ENCODE data around the gene ZIC1. TPM values are rescaled to one million over a fixed set of nuclear protein-coding genes. Genes with fewer than 3 reads are reported as not detected.

ZIC1 gene
- total RNA-seq, 2 donors from 2014 or later: not detected

DNA sequence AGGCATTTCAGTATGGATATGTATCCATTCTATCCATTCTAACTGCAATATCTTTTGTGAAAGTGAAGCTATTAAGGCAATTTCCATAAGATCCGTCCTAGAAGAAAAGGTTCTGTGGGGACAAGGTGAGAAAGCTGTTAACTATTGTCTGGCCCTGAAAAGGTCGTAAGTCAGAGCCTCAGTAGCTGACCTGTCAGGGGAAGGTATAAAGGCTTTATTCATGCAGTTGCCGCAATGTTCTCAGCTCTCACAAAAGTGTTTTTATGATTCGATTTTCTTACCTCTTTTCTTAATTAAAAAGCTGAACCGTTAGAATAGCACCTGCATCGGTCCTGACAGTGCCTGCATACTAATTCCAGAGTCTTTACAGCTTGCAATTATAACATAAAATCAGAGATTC, 27.6 kb upstream of the ZIC1 start:
- Histone ChIP-seq H3K9ac (ENCODE audit: extremely low read depth, low read length, poor library complexity, severe bottlenecking) (no peak overlapping the region), H3K36me3 (ENCODE audit: control insufficient read depth, insufficient read depth, low read length) (no peaks in the 10 kb centered on the region), H3K9me3 (ENCODE audit: control insufficient read depth, low read length) (no peaks in the 10 kb centered on the region), H3K27me3 (ENCODE audit: control insufficient read depth, insufficient read depth, low read length, poor library complexity, severe bottlenecking) (peaks cover 100% of the 10 kb centered on the region), H3K4me3 (ENCODE audit: low read length) (no peak overlapping the region), H3K4me1 (ENCODE audit: control insufficient read depth, insufficient read depth, low read length) (no peaks in the 10 kb centered on the region), H3K27ac (ENCODE audit: low read depth, low read length) (no peak overlapping the region)
- Mint-ChIP-seq H3K36me3 (ENCODE audit: low read depth) (no peaks in the 10 kb centered on the region), H3K4me1 (peaks cover 31% of the 10 kb centered on the region), H3K27me3 (ENCODE audit: insufficient read depth) (peaks cover 99% of the 10 kb centered on the region), H3K4me3 (no peak overlapping the region), H3K9me3 (no peaks in the 10 kb centered on the region), H3K27ac (no peak overlapping the region)
- 36 to 55% methylated on average over 6 of the region's 6 CpGs for WGBS, 2 experiments (ENCODE audit: insufficient coverage in 1 of 2, insufficient read length in 1 of 2)
- TF ChIP-seq CTCF (conservative IDR thresholded peaks at IDR 0.05): no peak
- DNase-seq: no peak

DNA sequence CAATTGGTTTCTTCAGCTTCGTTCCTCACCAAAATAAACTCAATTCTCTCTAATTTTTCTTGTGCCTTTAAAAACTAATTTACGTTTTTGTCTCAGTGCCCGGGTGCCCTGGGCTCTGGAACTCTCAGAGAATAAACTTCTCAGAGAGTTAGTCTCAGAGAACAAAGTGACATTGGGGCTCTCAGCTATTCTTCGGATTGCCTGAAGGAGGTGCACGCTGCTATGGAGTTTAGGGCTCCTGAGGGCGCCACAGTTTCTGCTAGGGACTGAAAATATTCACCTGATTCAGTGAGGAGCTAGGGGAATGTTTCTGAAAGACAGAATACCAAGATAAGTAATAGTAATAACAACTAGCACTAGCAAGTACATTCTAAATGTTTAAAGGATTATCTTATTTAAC, 25.5 kb upstream of the ZIC1 start:
- Histone ChIP-seq H3K4me3 (ENCODE audit: low read length) (no peak overlapping the region), H3K9me3 (ENCODE audit: control insufficient read depth, low read length) (no peaks in the 10 kb centered on the region), H3K4me1 (ENCODE audit: control insufficient read depth, insufficient read depth, low read length) (no peaks in the 10 kb centered on the region), H3K36me3 (ENCODE audit: control insufficient read depth, insufficient read depth, low read length) (no peaks in the 10 kb centered on the region), H3K27ac (ENCODE audit: low read depth, low read length) (no peak overlapping the region), H3K9ac (ENCODE audit: extremely low read depth, low read length, poor library complexity, severe bottlenecking) (no peak overlapping the region), H3K27me3 (ENCODE audit: control insufficient read depth, insufficient read depth, low read length, poor library complexity, severe bottlenecking) (peaks cover 100% of the 10 kb centered on the region)
- WGBS, 2 experiments (ENCODE audit: insufficient coverage in 1 of 2, insufficient read length in 1 of 2): 26 to 28% methylated on average over 5 to 6 of the region's 6 CpGs
- Mint-ChIP-seq H3K27me3 (ENCODE audit: insufficient read depth) (peaks cover 99% of the 10 kb centered on the region), H3K27ac (no peak overlapping the region), H3K4me3 (no peak overlapping the region), H3K9me3 (no peaks in the 10 kb centered on the region), H3K4me1 (peaks cover 14% of the 10 kb centered on the region), H3K36me3 (ENCODE audit: low read depth) (no peaks in the 10 kb centered on the region)
- peak; percentile 79 for TF ChIP-seq CTCF (conservative IDR thresholded peaks at IDR 0.05)
- peak; percentile 75 for DNase-seq

DNA sequence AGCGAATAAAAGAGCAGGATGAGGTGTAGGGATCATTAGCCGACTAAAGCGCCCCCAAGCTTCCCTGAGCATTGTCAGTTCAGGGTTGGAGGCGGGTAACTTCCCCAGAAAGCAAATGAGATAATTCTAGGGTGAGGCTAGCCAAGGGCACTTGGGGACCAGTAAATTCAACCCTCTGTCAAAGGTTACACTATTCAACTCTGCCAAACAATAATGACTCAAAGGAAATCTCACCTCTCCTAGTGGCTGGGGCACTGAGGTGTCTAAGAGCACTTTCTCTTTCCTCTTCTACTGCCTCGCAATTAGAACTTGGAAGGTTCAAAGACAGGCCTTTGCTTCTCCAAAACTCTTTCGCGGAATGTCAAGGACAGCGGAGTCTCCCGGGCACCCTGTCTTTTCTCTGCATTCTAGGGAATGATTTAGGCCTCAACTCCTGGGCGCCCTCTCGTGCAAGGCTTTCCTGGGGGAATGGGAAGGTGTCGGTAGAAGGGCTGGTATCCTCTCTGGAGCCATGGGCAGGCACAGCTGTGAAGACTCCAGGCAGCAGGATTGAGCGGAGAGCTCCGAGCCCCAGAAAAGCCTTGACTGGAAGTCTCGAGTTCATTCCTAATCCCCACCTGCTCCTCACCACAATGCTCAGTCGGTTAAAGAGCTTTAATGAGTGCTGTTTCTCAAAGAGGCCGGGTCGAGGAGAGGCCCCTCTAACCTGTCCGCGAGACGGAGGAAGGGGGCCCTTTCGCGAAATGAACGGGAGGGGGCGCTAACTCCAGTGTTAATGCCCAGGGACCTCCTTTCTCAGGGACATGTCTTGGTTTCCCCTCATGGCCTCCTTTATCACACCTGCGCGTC, 24.7 kb upstream of the ZIC1 start:
- H3K36me3 Mint-ChIP-seq (ENCODE audit: low read depth): no peaks in the 10 kb centered on the region
- no peak overlapping the region for H3K4me3 ChIP-seq (ENCODE audit: low read length)
- no peak overlapping the region for H3K4me3 Mint-ChIP-seq
- 29 to 57% methylated on average over 22 to 27 of the region's 27 CpGs for WGBS, 2 experiments (ENCODE audit: insufficient coverage in 1 of 2, insufficient read length in 1 of 2)
- H3K27me3 Mint-ChIP-seq (ENCODE audit: insufficient read depth): peaks cover 99% of the 10 kb centered on the region
- H3K27ac ChIP-seq (ENCODE audit: low read depth, low read length): peak overlapping the region; percentile 9
- no peaks in the 10 kb centered on the region for H3K9me3 ChIP-seq (ENCODE audit: control insufficient read depth, low read length)
- H3K4me1 Mint-ChIP-seq: peaks cover 17% of the 10 kb centered on the region
- peak; percentile 95 for DNase-seq
- no peaks in the 10 kb centered on the region for H3K9me3 Mint-ChIP-seq
- H3K27me3 ChIP-seq (ENCODE audit: control insufficient read depth, insufficient read depth, low read length, poor library complexity, severe bottlenecking): peaks cover 100% of the 10 kb centered on the region
- H3K9ac ChIP-seq (ENCODE audit: extremely low read depth, low read length, poor library complexity, severe bottlenecking): no peak overlapping the region
- no peaks in the 10 kb centered on the region for H3K4me1 ChIP-seq (ENCODE audit: control insufficient read depth, insufficient read depth, low read length)
- peak; percentile 86 for TF ChIP-seq CTCF (conservative IDR thresholded peaks at IDR 0.05)
- H3K36me3 ChIP-seq (ENCODE audit: control insufficient read depth, insufficient read depth, low read length): no peaks in the 10 kb centered on the region
- no peak overlapping the region for H3K27ac Mint-ChIP-seq

All from endodermal cell (in vitro differentiated cells).